Measurements from ENCODE around the gene GOT2. TPM values are rescaled to one million over a fixed set of nuclear protein-coding genes. Genes with fewer than 3 reads are reported as not detected.
"Not testable (repeated sequence)": the region's sequence is repeated elsewhere in the genome, so short reads cannot be mapped to it uniquely, and the experiment has no call there.

GOT2 gene
- total RNA-seq, 1 experiment from 2014 or later = 150 TPM

- no peak overlapping the region for H3K4me3 ChIP-seq (ENCODE audit: low read depth, low read length)
- TF ChIP-seq CTCF (IDR thresholded peaks at IDR 0.05; ENCODE audit: insufficient read depth in 1 of 2, low read depth in 1 of 2, low read length in 1 of 2, severe bottlenecking in 1 of 2, unreplicated experiment in 1 of 2) = no peak
- no peak for DNase-seq
- CTCF ChIA-PET = interaction anchor here (1.7 kb wide), 1 partner anchor 91 kb away, joined by 6 read pairs; no protein-coding TSS in a partner anchor
- H3K36me3 Mint-ChIP-seq (ENCODE audit: insufficient read depth, unreplicated experiment) = peaks cover under 1% of the 10 kb centered on the region
- no peaks in the 10 kb centered on the region for H3K27me3 Mint-ChIP-seq (ENCODE audit: insufficient read depth, unreplicated experiment)
- no peaks in the 10 kb centered on the region for H3K9me3 ChIP-seq
- POLR2A ChIA-PET = interaction anchor here (0.6 kb wide), 2 partner anchors 26 to 31 kb away, joined by 3 read pairs; no protein-coding TSS in a partner anchor
- no peak overlapping the region for H3K27ac Mint-ChIP-seq (ENCODE audit: unreplicated experiment)
- no peaks in the 10 kb centered on the region for H3K9me3 Mint-ChIP-seq (ENCODE audit: unreplicated experiment)
- no peaks in the 10 kb centered on the region for H3K36me3 ChIP-seq (ENCODE audit: control insufficient read depth, insufficient read depth, low read length)
- no peaks in the 10 kb centered on the region for H3K4me1 ChIP-seq
- H3K4me3 Mint-ChIP-seq (ENCODE audit: unreplicated experiment) = no peak overlapping the region
- H3K4me1 Mint-ChIP-seq (ENCODE audit: low read depth, unreplicated experiment) = no peaks in the 10 kb centered on the region
- BruUV-seq (replicated peaks) = TSS peak; percentile 52
- intact Hi-C loops (cut with micrococcal nuclease; ENCODE audit: unreplicated experiment) = loop anchor here (10.0 kb wide), 1 partner anchor 70 kb away; no protein-coding TSS in a partner anchor
- H3K27me3 ChIP-seq (replicated peaks; ENCODE audit: control insufficient read depth, insufficient read depth, low read length) = no peaks in the 10 kb centered on the region
Observed at GRCh38 chr16:58665200-58665599, 68.9 kb downstream of the GOT2 start.

GRCh38 chr16:58661199-58661830 lies 72.8 kb downstream of the GOT2 start:
- no peaks in the 10 kb centered on the region for H3K36me3 Mint-ChIP-seq (ENCODE audit: insufficient read depth, unreplicated experiment)
- intact Hi-C loops (cut with micrococcal nuclease; ENCODE audit: unreplicated experiment) = loop anchor here (1.0 to 10.0 kb wide), 8 partner anchors 23 to 325 kb away; partner anchors contain the start of gene SLC38A7
- CTCF ChIA-PET = interaction anchor here (0.6 to 1.4 kb wide), 40 partner anchors 9 to 518 kb away, joined by 3 to 24 read pairs (median 4); partner anchors contain the start of genes GINS3, NDRG4 and SLC38A7
- H3K27me3 Mint-ChIP-seq (ENCODE audit: insufficient read depth, unreplicated experiment) = no peaks in the 10 kb centered on the region
- no peak overlapping the region for H3K4me3 Mint-ChIP-seq (ENCODE audit: unreplicated experiment)
- POLR2A ChIA-PET = interaction anchor here (0.6 to 0.7 kb wide), 2 partner anchors 68 to 926 kb away, joined by 3 to 4 read pairs; no protein-coding TSS in a partner anchor
- no TSS peak for BruUV-seq (replicated peaks)
- Histone ChIP-seq H3K36me3 (ENCODE audit: control insufficient read depth, insufficient read depth, low read length) (no peaks in the 10 kb centered on the region), H3K27me3 (replicated peaks; ENCODE audit: control insufficient read depth, insufficient read depth, low read length) (no peaks in the 10 kb centered on the region), H3K4me1 (peaks cover 24% of the 10 kb centered on the region), H3K4me3 (ENCODE audit: low read depth, low read length) (no peak overlapping the region), H3K9me3 (no peaks in the 10 kb centered on the region)
- H3K4me1 Mint-ChIP-seq (ENCODE audit: low read depth, unreplicated experiment) = peaks cover 11% of the 10 kb centered on the region
- H3K9me3 Mint-ChIP-seq (ENCODE audit: unreplicated experiment) = no peaks in the 10 kb centered on the region
- peak; percentile 77 to 79 for DNase-seq
- TF ChIP-seq CTCF (IDR thresholded peaks at IDR 0.05; ENCODE audit: insufficient read depth in 1 of 2, low read depth in 1 of 2, low read length in 1 of 2, severe bottlenecking in 1 of 2, unreplicated experiment in 1 of 2) = peak; percentile 63 to 79
- no peak overlapping the region for H3K27ac Mint-ChIP-seq (ENCODE audit: unreplicated experiment)

- H3K27me3 Mint-ChIP-seq (ENCODE audit: insufficient read depth, unreplicated experiment); BruUV-seq (replicated peaks); H3K36me3 Mint-ChIP-seq (ENCODE audit: insufficient read depth, unreplicated experiment); H3K9me3 Mint-ChIP-seq (ENCODE audit: unreplicated experiment); H3K27ac Mint-ChIP-seq (ENCODE audit: unreplicated experiment); H3K27me3 ChIP-seq (replicated peaks; ENCODE audit: control insufficient read depth, insufficient read depth, low read length); H3K4me3 ChIP-seq (ENCODE audit: low read depth, low read length); H3K36me3 ChIP-seq (ENCODE audit: control insufficient read depth, insufficient read depth, low read length); CTCF ChIA-PET; DNase-seq; H3K4me3 Mint-ChIP-seq (ENCODE audit: unreplicated experiment); H3K9me3 ChIP-seq: not testable (repeated sequence)
- intact Hi-C loops (cut with micrococcal nuclease; ENCODE audit: unreplicated experiment) = loop anchor here (2.0 to 10.0 kb wide), 3 partner anchors 25 to 323 kb away; partner anchors contain the start of gene SLC38A7
- H3K4me1 ChIP-seq = peaks cover 37% of the 10 kb centered on the region
- H3K4me1 Mint-ChIP-seq (ENCODE audit: low read depth, unreplicated experiment) = peaks cover 11% of the 10 kb centered on the region
- POLR2A ChIA-PET = interaction anchor here (0.9 kb wide), 1 partner anchor 31 kb away, joined by 3 read pairs; no protein-coding TSS in a partner anchor
Observed at GRCh38 chr16:58659911-58660310, 74.2 kb downstream of the GOT2 start.
